Urothelium cell line (cell line): ENCODE results near the gene FBXW8.

Experiments used
- DNase-seq: peaks from one replicate; pipeline ENCODE4 v3.0.0; 2011; ENCODE audit warnings: low spot score, mixed read lengths
- FAIRE-seq: peaks from 2 replicates; lab custom pipeline; 2011; peaks lifted over from hg19 to GRCh38; lab: Jason Lieb, UNC

FBXW8 gene

GRCh38 chr12:117036046-117036445 is 125.3 kb downstream of the FBXW8 start:
- no peak for FAIRE-seq
- no peak for DNase-seq

GRCh38 chr12:117036547-117036946 is 125.8 kb downstream of the FBXW8 start:
- no peak for FAIRE-seq
- DNase-seq = no peak

- DNase-seq (no peak), FAIRE-seq (no peak)
These were observed 126.7 kb downstream of the FBXW8 start for GRCh38 chr12:117037289-117038022.

- no peak for DNase-seq
- FAIRE-seq = no peak
These were observed 127.4 kb downstream of the FBXW8 start for GRCh38 chr12:117038023-117038680.

GRCh38 chr12:117038919-117039318 is 128.2 kb downstream of the FBXW8 start:
- DNase-seq = no peak
- no peak for FAIRE-seq

- DNase-seq (no peak), FAIRE-seq (no peak)
These were observed 129.2 kb downstream of the FBXW8 start for GRCh38 chr12:117039891-117040309.

- DNase-seq = no peak
- no peak for FAIRE-seq
These were observed 129.7 kb downstream of the FBXW8 start for GRCh38 chr12:117040496-117040895.

GRCh38 chr12:117041798-117042170 is 131.0 kb downstream of the FBXW8 start:
- FAIRE-seq (no peak), DNase-seq (no peak)

GRCh38 chr12:117042171-117042842 is 131.6 kb downstream of the FBXW8 start:
- FAIRE-seq (no peak), DNase-seq (peak; percentile 27)

GRCh38 chr12:117042862-117043261 is 132.1 kb downstream of the FBXW8 start:
- DNase-seq = no peak
- FAIRE-seq = no peak

GRCh38 chr12:117044311-117044710 is 133.6 kb downstream of the FBXW8 start:
- no peak for FAIRE-seq
- no peak for DNase-seq

GRCh38 chr12:117044790-117045159 is 134.0 kb downstream of the FBXW8 start:
- DNase-seq (no peak), FAIRE-seq (no peak)

GRCh38 chr12:117045160-117046010 is 134.6 kb downstream of the FBXW8 start:
- FAIRE-seq (no peak), DNase-seq (no peak)

GRCh38 chr12:117046011-117046369 is 135.2 kb downstream of the FBXW8 start:
- FAIRE-seq (no peak), DNase-seq (no peak)

- FAIRE-seq (no peak), DNase-seq (no peak)
These were observed 135.7 kb downstream of the FBXW8 start for GRCh38 chr12:117046425-117046824.

- DNase-seq (no peak), FAIRE-seq (no peak)
These were observed 136.2 kb downstream of the FBXW8 start for GRCh38 chr12:117046861-117047530.

- FAIRE-seq (no peak), DNase-seq (peak; percentile 68)
These were observed 137.2 kb downstream of the FBXW8 start for GRCh38 chr12:117047810-117048584.

- no peak for FAIRE-seq
- no peak for DNase-seq
These were observed 137.8 kb downstream of the FBXW8 start for GRCh38 chr12:117048585-117048904.

GRCh38 chr12:117049295-117049694 is 138.5 kb downstream of the FBXW8 start:
- FAIRE-seq (no peak), DNase-seq (no peak)

- FAIRE-seq (no peak), DNase-seq (no peak)
These were observed 139.3 kb downstream of the FBXW8 start for GRCh38 chr12:117050060-117050459.
